Anterior cingulate cortex (tissue), 58 donors: ENCODE data around the gene CDHR5.
"Not testable (repeated sequence)": the region's sequence is repeated elsewhere in the genome, so short reads cannot be mapped to it uniquely, and the experiment has no call there.

Source experiments
- DNase-seq, 58 donors: peaks; one replicate each; lab custom pipeline; 2025; lab: John Stamatoyannopoulos, UW

The CDHR5 gene

GRCh38 chr11:592918-593317 is 31.8 kb downstream of the CDHR5 start:
- no peak for DNase-seq

- no peak for DNase-seq
These were observed 32.3 kb downstream of the CDHR5 start for GRCh38 chr11:592501-592900.

- no peak for DNase-seq
These were observed 33.8 kb downstream of the CDHR5 start for GRCh38 chr11:590997-591396.

- no peak for DNase-seq
These were observed 35.0 kb downstream of the CDHR5 start for GRCh38 chr11:589798-590197.

- DNase-seq = peak in 1 of 58 donors; percentile 15
These were observed 36.8 kb downstream of the CDHR5 start for GRCh38 chr11:587978-588380.

GRCh38 chr11:587546-587945 is 37.2 kb downstream of the CDHR5 start:
- no peak for DNase-seq

GRCh38 chr11:586376-587316 is 38.1 kb downstream of the CDHR5 start:
- no peak for DNase-seq

- no peak for DNase-seq
These were observed 40.5 kb downstream of the CDHR5 start for GRCh38 chr11:584287-584686.

- DNase-seq = peak in 31 of 58 donors; percentile 12 to 82 (median 49)
These were observed 43.0 kb downstream of the CDHR5 start for GRCh38 chr11:581752-582151.

GRCh38 chr11:581342-581741 is 43.4 kb downstream of the CDHR5 start:
- no peak for DNase-seq

GRCh38 chr11:579830-580601 is 44.7 kb downstream of the CDHR5 start:
- DNase-seq = no peak

- no peak for DNase-seq
These were observed 46.3 kb downstream of the CDHR5 start for GRCh38 chr11:578276-579035.

- DNase-seq = no peak
These were observed 47.2 kb downstream of the CDHR5 start for GRCh38 chr11:577611-577894.

- DNase-seq = no peak
These were observed 47.7 kb downstream of the CDHR5 start for GRCh38 chr11:576811-577610.

GRCh38 chr11:575996-576768 is 48.6 kb downstream of the CDHR5 start, which contains the start of gene PHRF1:
PHRF1 (plus strand) TSS chr11:576470; CDS start chr11:581513, 5,043 bp downstream.
- peak; percentile 62 to 99 (median 94) for DNase-seq

- peak in 4 of 58 donors; percentile 16 to 57 (median 48) for DNase-seq
These were observed 49.3 kb downstream of the CDHR5 start for GRCh38 chr11:575313-575995.

- no peak for DNase-seq
These were observed 50.0 kb downstream of the CDHR5 start for GRCh38 chr11:574632-575312.

- DNase-seq = not testable (repeated sequence)
These were observed 50.7 kb downstream of the CDHR5 start for GRCh38 chr11:574031-574570.
